ENCODE measurements around the gene MRPL40. TPM values are rescaled to one million over a fixed set of nuclear protein-coding genes. Genes with fewer than 3 reads are reported as not detected.

The MRPL40 gene
- total and polyA plus RNA-seq, 2 experiments from 2014 or later: 15.5 to 53.5 TPM

DNA sequence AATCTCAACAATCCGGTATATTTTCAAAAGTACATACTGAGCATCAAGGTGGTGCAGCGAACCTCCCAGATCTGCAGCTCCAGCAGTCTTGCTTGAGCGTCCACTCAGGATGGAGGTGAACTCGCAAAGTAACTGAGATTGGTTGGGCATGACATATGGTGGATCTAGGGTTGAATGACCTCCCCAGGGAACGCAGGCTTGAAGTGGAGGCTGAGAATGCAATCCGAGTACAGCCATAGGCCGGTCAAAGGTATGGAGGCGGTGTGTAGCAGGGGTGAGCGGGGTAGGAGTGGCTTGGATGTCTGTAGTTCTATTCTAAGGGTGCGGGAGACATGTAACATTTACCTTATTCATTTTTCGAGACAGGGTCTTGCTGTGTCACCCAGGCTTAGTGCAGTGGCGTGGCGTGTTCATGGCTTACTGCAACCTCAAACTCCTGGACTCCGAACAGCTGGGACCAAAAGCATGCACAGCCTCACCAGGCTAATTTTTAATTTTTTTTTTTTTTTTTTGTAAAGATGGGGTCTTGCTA is 15.8 kb downstream of the MRPL40 start:
- H3K4me1 ChIP-seq (ENCODE audit: insufficient read depth): peaks cover 12% of the 10 kb centered on the region; the same call in 1 of the 2 replicates
- Mint-ChIP-seq H3K36me3 (ENCODE audit: low read depth) (peaks cover 56% of the 10 kb centered on the region), H3K4me3 (peak overlapping the region; percentile 91), H3K27me3 (ENCODE audit: insufficient read depth, low read depth, poor library complexity) (peaks cover 10% of the 10 kb centered on the region), H3K9me3 (no peaks in the 10 kb centered on the region; the same call in 2 of the 3 replicates), H3K4me1 (peaks cover 17% of the 10 kb centered on the region), H3K27ac (peak overlapping the region; percentile 85)
- no peaks in the 10 kb centered on the region for H3K9me2 ChIP-seq (ENCODE audit: insufficient read depth)
- peaks cover 7% of the 10 kb centered on the region for H3K36me3 ChIP-seq (ENCODE audit: insufficient read depth)
- peak; percentile 50 for ATAC-seq
- peak overlapping the region; percentile 77 for H3K4me3 ChIP-seq
- H3K27ac ChIP-seq (ENCODE audit: low read depth): peak overlapping the region; percentile 93
- peak overlapping the region; percentile 93 for H2AFZ ChIP-seq
- H3K4me2 ChIP-seq: peak overlapping the region; percentile 91
- peak; percentile 60 for DNase-seq (ENCODE audit: low spot score)
- TF ChIP-seq NANOG (IDR thresholded peaks at IDR 0.05; ENCODE audit: borderline replicate concordance) (no peak), CREB1 (CRISPR knock-in tag; IDR thresholded peaks at IDR 0.05; ENCODE audit: low read depth) (no peak), JUNB (IDR thresholded peaks at IDR 0.05; ENCODE audit: unreplicated experiment) (no peak), STAT1 (IDR thresholded peaks at IDR 0.05; ENCODE audit: unreplicated experiment) (no peak), ZNF462 (CRISPR knock-in tag; IDR thresholded peaks at IDR 0.05) (no peak), ZNF114 (CRISPR knock-in tag; IDR thresholded peaks at IDR 0.05) (no peak), POLR2AphosphoS5 (IDR thresholded peaks at IDR 0.05; ENCODE audit: low read depth) (no peak; the same call in 1 of the 2 replicates), ZNF331 (CRISPR knock-in tag; IDR thresholded peaks at IDR 0.05; ENCODE audit: low read depth) (no peak), EZH2 (IDR thresholded peaks at IDR 0.05; ENCODE audit: low read depth, unreplicated experiment) (no peak), EZH2phosphoT487 (IDR thresholded peaks at IDR 0.05; ENCODE audit: unreplicated experiment) (no peak)
- TF ChIP-seq, protein P1, sequence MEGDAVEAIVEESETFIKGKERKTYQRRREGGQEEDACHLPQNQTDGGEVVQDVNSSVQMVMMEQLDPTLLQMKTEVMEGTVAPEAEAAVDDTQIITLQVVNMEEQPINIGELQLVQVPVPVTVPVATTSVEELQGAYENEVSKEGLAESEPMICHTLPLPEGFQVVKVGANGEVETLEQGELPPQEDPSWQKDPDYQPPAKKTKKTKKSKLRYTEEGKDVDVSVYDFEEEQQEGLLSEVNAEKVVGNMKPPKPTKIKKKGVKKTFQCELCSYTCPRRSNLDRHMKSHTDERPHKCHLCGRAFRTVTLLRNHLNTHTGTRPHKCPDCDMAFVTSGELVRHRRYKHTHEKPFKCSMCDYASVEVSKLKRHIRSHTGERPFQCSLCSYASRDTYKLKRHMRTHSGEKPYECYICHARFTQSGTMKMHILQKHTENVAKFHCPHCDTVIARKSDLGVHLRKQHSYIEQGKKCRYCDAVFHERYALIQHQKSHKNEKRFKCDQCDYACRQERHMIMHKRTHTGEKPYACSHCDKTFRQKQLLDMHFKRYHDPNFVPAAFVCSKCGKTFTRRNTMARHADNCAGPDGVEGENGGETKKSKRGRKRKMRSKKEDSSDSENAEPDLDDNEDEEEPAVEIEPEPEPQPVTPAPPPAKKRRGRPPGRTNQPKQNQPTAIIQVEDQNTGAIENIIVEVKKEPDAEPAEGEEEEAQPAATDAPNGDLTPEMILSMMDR (conservative IDR thresholded peaks at IDR 0.05; ENCODE audit: low read depth in 2 of 2): no peak
- TF ChIP-seq, protein P2, sequence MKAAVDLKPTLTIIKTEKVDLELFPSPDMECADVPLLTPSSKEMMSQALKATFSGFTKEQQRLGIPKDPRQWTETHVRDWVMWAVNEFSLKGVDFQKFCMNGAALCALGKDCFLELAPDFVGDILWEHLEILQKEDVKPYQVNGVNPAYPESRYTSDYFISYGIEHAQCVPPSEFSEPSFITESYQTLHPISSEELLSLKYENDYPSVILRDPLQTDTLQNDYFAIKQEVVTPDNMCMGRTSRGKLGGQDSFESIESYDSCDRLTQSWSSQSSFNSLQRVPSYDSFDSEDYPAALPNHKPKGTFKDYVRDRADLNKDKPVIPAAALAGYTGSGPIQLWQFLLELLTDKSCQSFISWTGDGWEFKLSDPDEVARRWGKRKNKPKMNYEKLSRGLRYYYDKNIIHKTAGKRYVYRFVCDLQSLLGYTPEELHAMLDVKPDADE (IDR thresholded peaks at IDR 0.05): no peak
- H3K79me2 ChIP-seq (replicated peaks; ENCODE audit: insufficient read depth): peaks cover 28% of the 10 kb centered on the region
- peaks cover 37% of the 10 kb centered on the region for H4K20me1 ChIP-seq (replicated peaks; ENCODE audit: insufficient read depth)
- peaks cover 11% of the 10 kb centered on the region; the same call in 1 of the 2 replicates for H3F3A ChIP-seq (replicated peaks; ENCODE audit: low read depth)
- H3K27me3 ChIP-seq (ENCODE audit: insufficient read depth): peaks cover 8% of the 10 kb centered on the region

All from GM23338 (cell line).